ENCODE results near the gene TMEM123.
A peak's percentile ranks its signal among the peaks of the same experiment; 100 is the strongest.

TMEM123 gene

DNA sequence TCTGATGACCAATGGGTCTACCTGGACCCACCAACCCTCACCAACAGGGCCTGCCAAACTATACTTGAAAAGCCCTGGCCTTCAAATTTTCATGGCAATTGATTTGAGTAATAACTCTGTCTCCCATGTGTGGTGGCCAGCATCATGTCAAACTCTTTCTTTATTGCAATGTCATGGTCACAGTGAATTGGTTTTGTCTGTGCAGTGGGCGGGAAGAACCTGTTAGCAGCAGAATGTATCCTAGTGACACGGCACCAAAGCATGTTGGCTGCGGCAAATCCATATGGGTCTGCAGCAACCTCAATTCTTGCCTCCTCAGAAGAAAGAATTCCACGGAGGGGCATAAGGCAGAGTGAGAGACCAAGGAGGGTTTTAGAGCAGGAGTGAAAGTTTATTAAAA, 19.6 kb upstream of the TMEM123 start:
- no peak for DNase-seq (ENCODE audit: low read depth in 3 of 3)

DNA sequence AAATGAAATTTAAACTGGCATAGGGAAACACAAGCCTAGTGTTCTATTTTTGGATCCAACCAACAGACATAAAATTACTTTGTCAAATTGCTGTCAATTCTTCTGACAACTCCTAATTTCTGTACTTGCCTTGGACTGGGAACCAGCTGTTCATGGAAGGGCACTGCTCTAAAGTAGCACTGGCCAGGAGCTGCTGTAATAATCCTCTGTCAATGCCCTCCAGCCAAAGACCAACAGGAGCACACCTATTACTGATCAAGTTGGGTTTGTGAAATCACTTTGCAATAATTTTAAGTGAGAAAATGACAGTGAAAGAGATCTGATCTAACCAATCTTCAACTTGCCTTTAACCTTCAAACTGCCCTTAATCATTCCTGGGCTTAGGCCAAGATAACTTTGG, 18.9 kb upstream of the TMEM123 start:
- no peak for DNase-seq (ENCODE audit: low read depth in 3 of 3)

GRCh38 chr11:102470251-102470650, 17.7 kb upstream of the TMEM123 start:
- DNase-seq (ENCODE audit: low read depth in 3 of 3) = no peak

GRCh38 chr11:102469196-102469821, 16.7 kb upstream of the TMEM123 start:
- no peak for DNase-seq (ENCODE audit: low read depth in 3 of 3)

GRCh38 chr11:102468616-102469195, 16.1 kb upstream of the TMEM123 start:
- DNase-seq (ENCODE audit: low read depth in 3 of 3) = no peak

DNA sequence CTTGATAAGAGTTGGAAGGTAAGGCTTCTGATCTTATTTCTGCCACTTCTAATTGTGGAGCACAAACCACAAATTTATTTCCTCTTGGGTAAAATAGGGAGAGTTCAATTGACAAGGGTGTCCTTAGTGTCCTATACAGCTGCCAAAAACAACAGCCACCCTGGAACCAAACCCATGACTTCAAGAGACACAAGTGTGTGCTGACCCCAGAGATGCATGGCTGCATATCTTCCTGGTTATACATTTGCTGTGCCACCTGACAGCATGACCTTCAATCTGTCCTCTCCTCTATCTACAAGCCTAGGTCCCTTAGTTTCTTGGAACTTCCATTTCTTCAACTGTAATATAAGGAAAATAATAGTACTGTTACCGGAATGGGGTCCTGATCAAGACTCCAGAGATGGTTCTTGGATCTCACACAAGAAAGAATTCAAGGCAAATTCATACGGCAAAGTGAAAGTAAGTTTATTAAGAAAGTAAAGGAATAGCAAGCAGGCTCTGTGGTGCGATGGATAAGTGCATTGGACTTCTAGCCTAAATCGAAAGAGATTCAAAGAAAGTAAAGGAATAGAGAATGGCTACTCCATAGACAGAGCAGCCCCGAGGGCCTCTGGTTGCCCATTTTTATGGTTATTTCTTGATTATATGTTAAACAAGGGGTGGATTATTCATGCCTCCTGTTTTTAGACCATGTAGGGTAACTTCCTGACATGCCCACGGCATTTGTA, 15.5 kb upstream of the TMEM123 start:
- DNase-seq (ENCODE audit: low read depth in 3 of 3) = no peak

GRCh38 chr11:102467080-102467708, 14.6 kb upstream of the TMEM123 start:
- DNase-seq (ENCODE audit: low read depth in 3 of 3) = no peak

- no peak for DNase-seq (ENCODE audit: low read depth in 3 of 3)
These were observed 13.1 kb upstream of the TMEM123 start for GRCh38 chr11:102465696-102466095.

DNA sequence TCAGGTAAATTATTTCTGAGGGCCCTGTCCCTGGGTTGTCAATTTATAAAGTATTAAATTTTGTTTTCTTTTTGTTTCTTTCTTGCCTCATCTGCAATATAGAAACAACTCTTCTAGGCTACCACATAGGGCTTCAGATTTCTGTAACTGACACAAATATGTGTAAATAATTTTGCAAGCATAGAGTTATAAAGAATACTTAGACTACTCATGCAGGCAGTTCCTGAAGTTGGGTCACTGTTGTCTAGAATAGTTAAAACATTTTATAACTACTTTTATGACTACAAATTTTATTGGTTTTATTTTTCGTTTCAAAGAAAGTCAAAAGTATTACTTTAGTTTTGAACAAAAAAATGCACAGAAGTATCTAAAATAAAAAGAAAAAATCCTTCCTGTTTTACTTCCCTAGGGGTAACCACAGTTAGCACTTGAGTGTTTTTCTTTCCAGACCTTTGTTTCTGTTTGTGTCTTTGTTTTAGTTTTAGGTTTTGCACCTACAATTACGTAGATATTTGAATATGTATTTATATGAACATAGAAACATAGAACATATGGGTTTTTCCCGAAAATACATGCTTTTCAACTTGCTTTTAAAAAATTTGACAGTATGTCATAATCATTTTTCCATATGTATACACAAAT, 12.4 kb upstream of the TMEM123 start:
- no peak for DNase-seq (ENCODE audit: low read depth in 3 of 3)

DNA sequence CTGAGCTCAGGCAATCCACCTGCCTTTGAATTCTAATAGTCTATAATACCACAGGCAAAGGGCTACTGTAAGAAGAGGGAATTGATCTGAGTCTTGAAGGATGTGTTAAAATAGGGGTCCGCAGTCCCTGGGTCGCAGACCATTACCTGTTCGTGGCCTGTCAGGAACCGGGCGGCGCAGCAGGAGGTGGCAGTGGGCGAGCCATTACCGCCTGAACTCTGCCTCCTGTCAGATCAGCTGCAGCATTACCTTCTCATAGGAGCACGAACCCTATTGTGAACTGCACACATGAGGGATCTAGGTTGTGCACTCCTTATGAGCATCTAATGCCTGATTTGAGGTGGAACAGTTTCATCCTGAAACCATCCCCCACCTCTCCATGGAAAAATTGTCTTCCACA, 11.5 kb upstream of the TMEM123 start:
- no peak for DNase-seq (ENCODE audit: low read depth in 3 of 3)

DNA sequence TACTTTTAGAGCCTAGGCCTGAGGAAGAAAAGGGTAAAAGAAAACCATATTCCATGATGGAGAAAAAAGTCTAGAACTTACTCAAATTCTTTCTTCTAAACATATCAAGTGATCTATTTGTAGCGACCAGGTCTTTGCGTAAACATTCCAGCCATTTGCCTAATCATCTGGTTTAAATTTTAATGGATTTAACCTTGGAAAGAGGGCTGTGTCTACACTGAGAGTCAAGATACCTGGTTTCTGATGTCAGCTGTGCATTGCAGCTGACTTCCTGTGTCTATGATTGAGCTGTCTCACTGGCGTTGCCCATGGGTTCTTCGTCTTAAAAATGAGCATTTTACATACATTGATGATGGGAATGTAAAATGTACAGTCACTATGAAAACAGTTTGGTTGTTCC, 10.0 kb upstream of the TMEM123 start:
- DNase-seq (ENCODE audit: low read depth in 3 of 3) = no peak

- no peak for DNase-seq (ENCODE audit: low read depth in 3 of 3)
These were observed 6.8 kb upstream of the TMEM123 start for GRCh38 chr11:102459393-102459792.

- DNase-seq (ENCODE audit: low read depth in 3 of 3) = no peak
These were observed 6.0 kb upstream of the TMEM123 start for GRCh38 chr11:102458548-102458947.

DNA sequence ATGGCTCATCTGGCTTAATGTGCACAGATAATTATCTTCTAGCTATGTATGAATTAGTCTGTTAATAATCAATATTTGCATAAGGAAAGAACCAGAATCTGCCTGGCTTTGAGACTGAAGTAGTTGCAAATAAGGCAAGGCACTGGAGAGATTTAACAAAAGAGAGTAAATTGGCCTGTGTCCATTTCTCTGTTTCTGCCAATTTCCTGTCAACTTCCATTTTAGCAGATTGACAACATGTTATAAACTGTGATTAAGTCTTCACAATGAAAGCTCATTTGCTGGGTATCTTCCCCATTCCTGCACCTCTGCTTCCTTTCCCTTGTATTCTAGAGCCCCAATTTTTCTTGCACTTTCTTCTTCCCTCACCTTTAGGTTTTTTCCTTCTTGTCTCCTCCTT, 5.3 kb upstream of the TMEM123 start:
- DNase-seq (ENCODE audit: low read depth in 3 of 3) = no peak

- DNase-seq (ENCODE audit: low read depth in 3 of 3) = no peak
These were observed 4.6 kb upstream of the TMEM123 start for GRCh38 chr11:102457056-102457677.

- DNase-seq (ENCODE audit: low read depth in 3 of 3) = no peak
These were observed 3.8 kb upstream of the TMEM123 start for GRCh38 chr11:102456381-102456780.

GRCh38 chr11:102453921-102454320, 1.4 kb upstream of the TMEM123 start:
- no peak for DNase-seq (ENCODE audit: low read depth in 3 of 3)

DNA sequence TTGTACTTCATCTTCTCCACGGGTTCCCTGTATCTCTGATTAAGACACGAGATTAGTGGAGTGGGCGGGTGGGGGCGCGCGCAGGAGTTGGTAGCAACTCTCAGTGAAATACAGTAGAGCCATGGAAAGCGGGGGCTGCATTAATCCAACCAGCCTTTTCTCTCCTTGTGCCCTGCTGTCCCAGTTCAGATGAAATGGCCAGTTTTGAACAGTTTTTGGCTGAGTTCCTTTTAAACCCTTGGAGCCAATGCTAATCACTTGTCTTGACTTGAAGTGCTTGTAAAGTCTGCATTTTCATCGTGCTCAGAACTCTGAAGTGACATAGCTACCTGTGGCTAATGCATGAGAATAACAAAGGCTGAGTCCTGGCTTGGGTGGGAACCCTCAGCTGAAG, 734 bp upstream of the TMEM123 start:
- peak; percentile 23 to 43 (median 40) for DNase-seq (ENCODE audit: low read depth in 3 of 3)

GRCh38 chr11:102451681-102452460, 694 bp downstream of the TMEM123 start:
- DNase-seq (ENCODE audit: low read depth in 3 of 3) = peak; percentile 51 to 57 (median 56)

GRCh38 chr11:102451041-102451680, 1.4 kb downstream of the TMEM123 start:
- DNase-seq (ENCODE audit: low read depth in 3 of 3) = no peak

Measured in stimulated activated CD4-positive, alpha-beta T cell treated with anti-CD3 and anti-CD28 coated beads, TNF-alpha, amount 100 ng/mL, for 4 hours (primary cell).